K562 (cell line): Measurements from ENCODE around the gene TUBA4B. TPM values are rescaled to one million over a fixed set of nuclear protein-coding genes. Genes with fewer than 3 reads are reported as not detected.
A peak's percentile ranks its signal among the peaks of the same experiment; 100 is the strongest.

Experiments
- CUX1 ChIP-seq: fragments of 200-800 bp; sonication (Bioruptor generic); IDR thresholded peaks from 2 replicates; pipeline ENCODE4 v1.6.1; 2016; ENCODE audit warnings: missing genetic modification characterization, missing compliant biosample characterization
- CXXC5 ChIP-seq: fragments of 250-450 bp; sonication (Bioruptor Pico); IDR thresholded peaks from 2 replicates; pipeline ENCODE4 v1.8.0; 2022; ENCODE audit warnings: inconsistent platforms, mild to moderate bottlenecking, moderate library complexity
- HBP1 ChIP-seq: fragments of 450-650 bp; formaldehyde crosslinking; IDR thresholded peaks from 2 replicates; pipeline ENCODE4 v1.4.0; 2022; ENCODE audit warnings: missing genetic modification characterization
- HLTF ChIP-seq: fragments of 450-650 bp; IDR thresholded peaks from 2 replicates; pipeline ENCODE4 v1.6.1; 2016
- NFRKB ChIP-seq: fragments of 450-650 bp; IDR thresholded peaks from 2 replicates; pipeline ENCODE4 v1.6.1; 2016; ENCODE audit warnings: low read depth
- NFYB ChIP-seq: IDR thresholded peaks from 2 replicates; pipeline ENCODE4 v1.6.1; 2011; ENCODE audit warnings: mild to moderate bottlenecking, moderate library complexity; ENCODE audit not compliant: insufficient read length; ENCODE audit errors: extremely low read depth
- NR4A1 ChIP-seq, 2 experiments: fragments of 250-450 bp in 1 of 2; fragments of 450-650 bp in 1 of 2; sonication (Bioruptor Pico) in 1 of 2; IDR thresholded peaks; 2 replicates each; pipeline versions ENCODE4 v1.4.0 to v1.6.1; 2016 to 2020; ENCODE audit warnings: mild to moderate bottlenecking in 2 of 2, missing compliant biosample characterization in 1 of 2, missing genetic modification characterization in 1 of 2, moderate library complexity in 1 of 2
- RBM34 ChIP-seq: fragments of 200-400 bp; formaldehyde crosslinking; IDR thresholded peaks from 2 replicates; pipeline ENCODE4 v1.6.1; 2018; ENCODE audit warnings: low read length, borderline replicate concordance; ENCODE audit not compliant: insufficient read depth
- SP2 ChIP-seq: IDR thresholded peaks from 2 replicates; pipeline ENCODE4 v1.6.1; 2011; ENCODE audit warnings: mild to moderate bottlenecking, low read depth, low read length, moderate library complexity; ENCODE audit not compliant: poor library complexity, severe bottlenecking; ENCODE audit errors: extremely low read depth
- ZBTB9 ChIP-seq: fragments of 450-650 bp; formaldehyde crosslinking; IDR thresholded peaks from 2 replicates; pipeline ENCODE4 v1.4.0; 2020; ENCODE audit warnings: mild to moderate bottlenecking, moderate library complexity
- ZNF512 ChIP-seq: IDR thresholded peaks from 2 replicates; pipeline ENCODE4 v1.6.1; 2016; ENCODE audit warnings: missing genetic modification characterization, missing compliant biosample characterization
- ZNF740 ChIP-seq, 3 experiments: fragments of 200-800 bp in 1 of 3; sonication (Bioruptor generic) in 1 of 3; sonication (generic) in 1 of 3; formaldehyde crosslinking in 1 of 3; IDR thresholded peaks; 2 replicates each; pipeline versions ENCODE4 v1.6.1 to v1.8.0; 2016 to 2022; ENCODE audit warnings: mild to moderate bottlenecking in 2 of 3, missing compliant biosample characterization in 2 of 3, missing genetic modification characterization in 2 of 3, missing genetic modification reagents in 1 of 3
- ZNF764 ChIP-seq: fragments of 250-450 bp; sonication (Bioruptor Pico); IDR thresholded peaks from 2 replicates; pipeline ENCODE4 v1.4.0; 2020; ENCODE audit warnings: low read depth, mild to moderate bottlenecking, moderate library complexity
- polyA plus RNA-seq, 8 experiments: library from polyadenylated mRNA; depleted of rRNA in 4 of 8; stranded (reverse) in 5 of 8; unstranded in 3 of 8; fragments of >200 nt; fragmentation: Nextera tagmentation in 2 of 8; fragmentation: Illumina TruSeq in 1 of 8; extraction: Ambion mirVana in 2 of 8; extraction: Trizol in 1 of 8; gene quantifications; 2 replicates each; pipeline versions ENCODE4 v1.2.1 to v1.2.3, GENCODE V29; 2011 to 2014; ENCODE audit warnings: inconsistent platforms in 1 of 8, missing spikeins in 1 of 8
- total RNA-seq, 7 experiments: library from RNA; depleted of rRNA in 6 of 7; stranded (reverse); fragments of >200 nt in 6 of 7; fragmentation: Illumina TruSeq in 2 of 7; extraction: Trizol in 2 of 7; gene quantifications; 2 replicates each; pipeline versions ENCODE4 v1.2.1 to v1.2.3, GENCODE V29; 2011 to 2021; ENCODE audit warnings: low replicate concordance in 1 of 7

The TUBA4B gene
- total and polyA plus RNA-seq, 9 of the 15 experiments (the other 6 are each of a cell fraction or from before 2014, with no cell fraction given), result 0.04 TPM; not detected in 8

- TF ChIP-seq SP2, result no peak
- 0 out of 2 replicates have a peak, but pooled peaks have one; percentile 21 for TF ChIP-seq ZNF740 (CRISPR knock-in tag; IDR thresholded peaks at IDR 0.05)
- TF ChIP-seq ZNF740 (tag; IDR thresholded peaks at IDR 0.05), result no peak
- TF ChIP-seq NR4A1 (CRISPR knock-in tag; IDR thresholded peaks at IDR 0.05), result no peak
- TF ChIP-seq NR4A1 (tag; IDR thresholded peaks at IDR 0.05), result no peak
- no peak for TF ChIP-seq HLTF
- TF ChIP-seq RBM34, result no peak
- no peak for TF ChIP-seq ZNF764 (CRISPR knock-in tag)
- no peak for TF ChIP-seq NFYB
- peak; percentile 93 for TF ChIP-seq CXXC5
- TF ChIP-seq ZNF512, result peak; percentile 82
- TF ChIP-seq CUX1 (CRISPR knock-in tag), result no peak
- 0 out of 2 replicates have a peak, but pooled peaks have one; percentile 18 for TF ChIP-seq NFRKB
- 0 out of 2 replicates have a peak, but pooled peaks have one; percentile 44 for TF ChIP-seq HBP1 (CRISPR knock-in tag)
- no peak for TF ChIP-seq ZBTB9 (CRISPR knock-in tag)
Observed at GRCh38 chr2:219294356-219295351, 41.6 kb downstream of the TUBA4B start (continued).
